ENCODE data around the gene GPR55.
A peak's percentile ranks its signal among the peaks of the same experiment; 100 is the strongest.

Gene GPR55

DNA sequence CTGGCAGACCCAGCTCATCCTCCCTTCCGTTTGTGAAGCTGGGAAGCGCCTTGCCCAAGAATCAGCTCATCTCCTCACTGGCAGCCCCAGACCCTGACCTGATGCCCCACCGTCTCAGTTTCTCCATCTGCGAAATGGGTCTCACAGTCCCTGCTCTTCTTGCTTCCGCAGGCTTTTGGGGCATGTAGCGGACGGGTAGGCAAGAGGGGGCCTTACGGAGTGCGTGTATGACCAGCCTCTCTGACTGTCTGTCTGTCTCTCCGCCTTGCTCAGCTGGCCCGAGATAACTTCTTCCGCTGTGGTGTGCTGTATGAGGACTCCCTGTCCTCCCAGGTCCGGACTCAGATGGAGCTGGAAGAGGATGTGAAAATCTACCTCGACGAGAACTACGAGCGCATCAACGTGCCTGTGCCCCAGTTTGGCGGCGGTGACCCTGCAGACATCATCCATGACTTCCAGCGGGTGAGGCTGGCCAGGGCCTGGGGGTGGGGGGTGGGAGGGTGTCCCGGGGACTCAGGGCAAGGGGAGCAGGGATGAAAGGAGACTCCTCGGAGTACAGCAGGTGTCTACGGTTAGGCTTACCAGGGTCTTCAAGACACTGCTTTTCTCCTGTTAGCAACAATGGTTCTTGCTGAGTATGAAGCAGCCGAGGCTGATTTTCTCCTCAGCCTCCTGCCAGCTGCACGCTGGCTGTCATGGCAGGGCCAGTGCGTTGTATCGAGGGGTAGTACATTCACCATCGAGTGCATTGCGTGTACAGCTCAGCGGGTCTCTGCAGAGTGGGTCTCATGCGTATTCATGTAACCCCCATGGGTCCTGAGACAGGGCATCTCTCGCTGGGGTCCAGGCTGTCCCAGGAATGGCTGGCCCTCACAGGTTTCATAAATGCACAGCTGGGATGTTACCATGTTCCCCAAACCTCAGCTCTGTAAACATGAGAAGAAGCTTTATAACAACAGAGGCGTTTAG, 49.4 kb downstream of the GPR55 start:
- ChIA-PET CTCF (interaction anchor here (1.1 to 2.5 kb wide), 10 partner anchors 9 to 177 kb away, joined by 3 to 9 read pairs (median 4); partner anchors contain the start of gene GPR55), POLR2A (interaction anchor here (1.1 kb wide), 1 partner anchor 160 kb away, joined by 3 read pairs; no protein-coding TSS in a partner anchor)
- DNase-seq (ENCODE audit: extremely low spot score), result no peak
- TF ChIP-seq, protein P1, sequence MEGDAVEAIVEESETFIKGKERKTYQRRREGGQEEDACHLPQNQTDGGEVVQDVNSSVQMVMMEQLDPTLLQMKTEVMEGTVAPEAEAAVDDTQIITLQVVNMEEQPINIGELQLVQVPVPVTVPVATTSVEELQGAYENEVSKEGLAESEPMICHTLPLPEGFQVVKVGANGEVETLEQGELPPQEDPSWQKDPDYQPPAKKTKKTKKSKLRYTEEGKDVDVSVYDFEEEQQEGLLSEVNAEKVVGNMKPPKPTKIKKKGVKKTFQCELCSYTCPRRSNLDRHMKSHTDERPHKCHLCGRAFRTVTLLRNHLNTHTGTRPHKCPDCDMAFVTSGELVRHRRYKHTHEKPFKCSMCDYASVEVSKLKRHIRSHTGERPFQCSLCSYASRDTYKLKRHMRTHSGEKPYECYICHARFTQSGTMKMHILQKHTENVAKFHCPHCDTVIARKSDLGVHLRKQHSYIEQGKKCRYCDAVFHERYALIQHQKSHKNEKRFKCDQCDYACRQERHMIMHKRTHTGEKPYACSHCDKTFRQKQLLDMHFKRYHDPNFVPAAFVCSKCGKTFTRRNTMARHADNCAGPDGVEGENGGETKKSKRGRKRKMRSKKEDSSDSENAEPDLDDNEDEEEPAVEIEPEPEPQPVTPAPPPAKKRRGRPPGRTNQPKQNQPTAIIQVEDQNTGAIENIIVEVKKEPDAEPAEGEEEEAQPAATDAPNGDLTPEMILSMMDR (IDR thresholded peaks at IDR 0.05; ENCODE audit: control extremely low read depth, extremely low read depth, low read depth, missing control alignments), result no peak

DNA sequence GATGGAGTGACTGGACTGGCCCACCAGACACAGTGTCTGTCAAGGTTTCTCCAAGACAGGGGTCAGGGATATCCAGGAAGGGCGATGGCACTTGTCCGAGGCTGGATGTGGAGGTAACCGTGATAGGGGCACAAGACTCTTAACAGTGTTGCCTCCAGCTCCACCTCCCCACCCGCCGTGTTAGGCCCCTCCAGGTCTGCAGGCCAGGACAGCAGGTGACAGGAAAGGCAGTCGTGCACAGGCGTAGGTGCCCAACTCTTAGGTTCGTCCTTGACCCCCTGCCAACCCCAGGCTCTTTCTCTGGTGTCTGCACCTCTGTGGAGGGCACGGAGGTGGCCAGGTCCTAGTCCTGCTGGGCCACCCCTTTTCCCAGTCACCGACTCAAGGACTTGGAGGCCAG, 50.2 kb downstream of the GPR55 start:
- DNase-seq (ENCODE audit: extremely low spot score), result no peak
- ChIA-PET POLR2A (no interaction called here), CTCF (interaction anchor here (1.4 to 2.5 kb wide), 3 partner anchors 9 to 50 kb away, joined by 3 to 9 read pairs (median 4); no protein-coding TSS in a partner anchor)
- TF ChIP-seq, protein P1 (IDR thresholded peaks at IDR 0.05; ENCODE audit: control extremely low read depth, extremely low read depth, low read depth, missing control alignments), result no peak

DNA sequence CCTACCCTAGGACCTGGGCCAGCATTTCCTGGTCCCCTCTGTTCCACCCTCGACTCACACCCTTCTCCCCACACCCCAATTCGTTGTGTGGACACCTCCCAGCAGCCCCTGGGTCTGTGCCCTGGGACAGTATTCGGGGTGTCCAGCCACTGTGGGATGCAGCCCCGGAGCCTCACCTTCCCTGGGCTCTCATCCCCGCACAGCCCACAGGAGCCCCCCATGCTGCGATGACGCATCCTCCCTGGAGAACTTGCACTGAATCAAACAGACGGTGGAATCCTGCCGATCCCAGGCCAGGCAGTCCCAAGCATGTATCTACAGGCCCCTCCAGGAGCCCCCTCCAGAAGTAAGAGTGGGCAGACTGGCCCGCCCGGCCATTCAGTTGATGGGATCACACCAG, 50.6 kb downstream of the GPR55 start:
- POLR2A ChIA-PET, result no interaction called here
- DNase-seq (ENCODE audit: extremely low spot score), result no peak
- CTCF ChIA-PET, result interaction anchor here (0.8 to 1.8 kb wide), 3 partner anchors 9 to 179 kb away, joined by 3 to 5 read pairs (median 3); no protein-coding TSS in a partner anchor
- TF ChIP-seq, protein P1 (IDR thresholded peaks at IDR 0.05; ENCODE audit: control extremely low read depth, extremely low read depth, low read depth, missing control alignments), result no peak

DNA sequence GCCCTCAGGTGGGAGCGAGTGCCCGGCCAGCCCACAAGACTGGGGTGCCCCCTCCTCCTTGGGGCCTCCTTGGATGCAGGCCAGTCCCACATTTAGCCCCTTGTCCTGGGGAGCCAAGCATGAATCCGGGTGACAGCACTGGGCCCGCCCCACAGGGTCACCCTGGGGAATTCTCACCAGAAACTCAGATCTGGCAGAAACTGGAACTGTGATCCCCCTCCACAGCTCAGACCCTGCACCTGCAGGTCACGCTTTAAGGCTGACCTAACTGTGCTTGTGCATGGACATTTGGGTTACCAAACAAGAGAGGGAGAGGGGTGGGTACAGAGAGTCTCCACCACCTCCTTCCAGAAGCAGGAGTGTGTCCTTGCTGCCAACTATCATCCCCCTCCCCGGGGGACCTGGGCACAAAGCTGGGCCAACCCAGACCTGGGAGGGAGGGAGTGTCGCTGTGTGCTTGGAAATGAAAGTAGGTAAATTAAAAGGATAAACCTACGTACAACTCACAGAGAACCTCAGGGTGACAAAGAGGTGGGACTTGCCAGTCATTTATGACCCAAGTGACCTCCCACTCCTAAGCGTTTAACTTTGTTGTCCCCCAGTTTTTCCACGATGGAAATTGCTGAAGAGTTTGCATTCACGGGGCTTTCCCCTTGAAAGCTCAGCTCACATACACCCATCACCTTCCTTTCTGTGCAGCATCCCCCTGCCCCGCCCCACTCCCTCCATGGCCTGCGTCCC, 51.2 kb downstream of the GPR55 start:
- ChIA-PET POLR2A (no interaction called here), CTCF (interaction anchor here (0.8 to 2.1 kb wide), 7 partner anchors 9 to 179 kb away, joined by 3 to 13 read pairs (median 3); no protein-coding TSS in a partner anchor)
- TF ChIP-seq, protein P1 (IDR thresholded peaks at IDR 0.05; ENCODE audit: control extremely low read depth, extremely low read depth, low read depth, missing control alignments), result no peak
- peak; percentile 78 for DNase-seq (ENCODE audit: extremely low spot score)

DNA sequence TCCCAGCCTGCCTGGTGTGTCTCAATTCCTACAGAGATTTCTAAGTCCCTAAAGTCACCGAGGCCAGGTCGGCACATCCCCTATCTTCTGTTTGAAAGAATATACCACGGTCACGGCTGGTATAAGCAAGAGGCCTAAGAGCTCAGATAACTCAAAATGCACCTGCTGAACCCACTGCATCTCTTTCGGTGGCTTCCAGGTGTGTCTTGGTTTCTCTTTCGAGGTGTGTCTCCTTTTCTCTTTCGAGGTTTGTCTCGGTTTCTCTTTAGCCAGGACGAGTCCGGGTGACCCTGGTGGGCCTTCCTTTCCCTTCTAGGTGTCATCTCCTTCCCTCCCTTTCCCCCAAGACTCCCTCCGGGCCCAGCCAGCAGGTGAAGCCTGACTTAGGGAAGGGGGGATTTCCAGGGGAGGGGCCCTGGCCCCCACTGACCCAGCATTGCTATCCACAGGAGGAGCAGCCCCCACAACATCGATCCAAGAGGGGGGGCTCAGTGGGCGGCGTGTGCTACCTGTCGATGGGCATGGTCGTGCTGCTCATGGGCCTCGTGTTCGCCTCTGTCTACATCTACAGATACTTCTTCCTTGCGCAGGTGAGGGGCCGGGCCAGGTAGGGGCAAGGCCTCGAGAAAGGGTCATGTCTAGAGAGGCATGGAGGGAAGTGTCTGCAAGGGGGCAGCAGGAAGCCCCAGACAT, 51.9 kb downstream of the GPR55 start:
- peak; percentile 87 for DNase-seq (ENCODE audit: extremely low spot score)
- TF ChIP-seq, protein P1 (IDR thresholded peaks at IDR 0.05; ENCODE audit: control extremely low read depth, extremely low read depth, low read depth, missing control alignments), result no peak
- CTCF ChIA-PET, result interaction anchor here (1.0 to 2.8 kb wide), 15 partner anchors 9 to 180 kb away, joined by 3 to 13 read pairs (median 4); partner anchors contain the start of gene GPR55
- POLR2A ChIA-PET, result no interaction called here
